ENCODE data around the gene GRK6. TPM values are rescaled to one million over a fixed set of nuclear protein-coding genes. Genes with fewer than 3 reads are reported as not detected.
A peak's percentile ranks its signal among the peaks of the same experiment; 100 is the strongest.

Gene GRK6
- polyA plus RNA-seq, 1 of the 3 experiments (the other 2 are of a cell fraction): 39.5 TPM

DNA sequence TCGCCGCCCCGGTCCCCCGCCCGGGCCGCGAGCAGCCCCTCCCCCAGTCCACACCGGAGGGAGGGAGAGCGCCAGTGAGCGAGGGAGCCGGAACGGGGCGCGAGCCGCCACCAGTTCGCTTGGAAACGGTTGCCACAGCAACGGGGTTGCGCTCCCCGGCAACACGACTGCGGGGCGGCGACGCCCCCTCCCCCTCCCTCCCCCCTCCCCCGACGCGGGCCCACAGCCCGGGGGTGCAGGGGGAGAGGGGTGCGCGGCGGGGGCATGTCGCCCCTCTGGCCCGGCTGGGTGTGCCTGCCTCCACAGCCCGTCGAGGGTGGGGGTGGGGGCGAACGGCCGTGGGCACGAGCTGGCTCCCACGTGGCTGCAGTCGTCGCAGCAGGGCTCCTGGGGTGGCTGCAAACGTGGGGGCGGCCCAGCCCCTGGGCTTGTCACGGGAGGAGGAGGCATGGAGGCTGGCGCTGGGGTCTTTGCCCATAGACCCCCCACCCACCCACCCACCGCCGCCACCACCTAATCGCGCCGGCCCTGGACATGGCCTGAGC, 20.7 kb downstream of the GRK6 start:
- H3K9ac ChIP-seq: peak overlapping the region; percentile 92
- TF ChIP-seq, protein P1, sequence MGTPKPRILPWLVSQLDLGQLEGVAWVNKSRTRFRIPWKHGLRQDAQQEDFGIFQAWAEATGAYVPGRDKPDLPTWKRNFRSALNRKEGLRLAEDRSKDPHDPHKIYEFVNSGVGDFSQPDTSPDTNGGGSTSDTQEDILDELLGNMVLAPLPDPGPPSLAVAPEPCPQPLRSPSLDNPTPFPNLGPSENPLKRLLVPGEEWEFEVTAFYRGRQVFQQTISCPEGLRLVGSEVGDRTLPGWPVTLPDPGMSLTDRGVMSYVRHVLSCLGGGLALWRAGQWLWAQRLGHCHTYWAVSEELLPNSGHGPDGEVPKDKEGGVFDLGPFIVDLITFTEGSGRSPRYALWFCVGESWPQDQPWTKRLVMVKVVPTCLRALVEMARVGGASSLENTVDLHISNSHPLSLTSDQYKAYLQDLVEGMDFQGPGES (IDR thresholded peaks at IDR 0.05; ENCODE audit: low read depth, low read length): no peak
- TF ChIP-seq, protein P2, sequence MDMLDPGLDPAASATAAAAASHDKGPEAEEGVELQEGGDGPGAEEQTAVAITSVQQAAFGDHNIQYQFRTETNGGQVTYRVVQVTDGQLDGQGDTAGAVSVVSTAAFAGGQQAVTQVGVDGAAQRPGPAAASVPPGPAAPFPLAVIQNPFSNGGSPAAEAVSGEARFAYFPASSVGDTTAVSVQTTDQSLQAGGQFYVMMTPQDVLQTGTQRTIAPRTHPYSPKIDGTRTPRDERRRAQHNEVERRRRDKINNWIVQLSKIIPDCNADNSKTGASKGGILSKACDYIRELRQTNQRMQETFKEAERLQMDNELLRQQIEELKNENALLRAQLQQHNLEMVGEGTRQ (IDR thresholded peaks at IDR 0.05; ENCODE audit: borderline replicate concordance, low read depth, low read length): no peak
- TF ChIP-seq FOXM1 (IDR thresholded peaks at IDR 0.05; ENCODE audit: low read depth) (no peak), POLR2AphosphoS5 (IDR thresholded peaks at IDR 0.05; ENCODE audit: low read depth, low read length) (no peak), TCF12 (IDR thresholded peaks at IDR 0.05) (no peak), MEF2A (IDR thresholded peaks at IDR 0.05; ENCODE audit: borderline replicate concordance, low read depth) (no peak), GATA2 (CRISPR knock-in tag; IDR thresholded peaks at IDR 0.05) (no peak), TEAD4 (IDR thresholded peaks at IDR 0.05; ENCODE audit: borderline replicate concordance, insufficient read depth) (no peak), MXI1 (IDR thresholded peaks at IDR 0.05; ENCODE audit: low read depth, low read length) (peak; percentile 69), TAF1 (IDR thresholded peaks at IDR 0.05; ENCODE audit: borderline replicate concordance, low read depth, low read length) (no peak), FOSL2 (IDR thresholded peaks at IDR 0.05; ENCODE audit: borderline replicate concordance, low read depth) (no peak), EZH2phosphoT487 (IDR thresholded peaks at IDR 0.05; ENCODE audit: borderline replicate concordance, low read depth) (no peak), CHD2 (IDR thresholded peaks at IDR 0.05; ENCODE audit: low read length, partially characterized antibody) (peak; percentile 66)
- TF ChIP-seq, protein P3, sequence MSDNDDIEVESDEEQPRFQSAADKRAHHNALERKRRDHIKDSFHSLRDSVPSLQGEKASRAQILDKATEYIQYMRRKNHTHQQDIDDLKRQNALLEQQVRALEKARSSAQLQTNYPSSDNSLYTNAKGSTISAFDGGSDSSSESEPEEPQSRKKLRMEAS (IDR thresholded peaks at IDR 0.05; ENCODE audit: low read depth): peak; percentile 70; the same call in 1 of the 2 replicates
- TF ChIP-seq, protein P4, sequence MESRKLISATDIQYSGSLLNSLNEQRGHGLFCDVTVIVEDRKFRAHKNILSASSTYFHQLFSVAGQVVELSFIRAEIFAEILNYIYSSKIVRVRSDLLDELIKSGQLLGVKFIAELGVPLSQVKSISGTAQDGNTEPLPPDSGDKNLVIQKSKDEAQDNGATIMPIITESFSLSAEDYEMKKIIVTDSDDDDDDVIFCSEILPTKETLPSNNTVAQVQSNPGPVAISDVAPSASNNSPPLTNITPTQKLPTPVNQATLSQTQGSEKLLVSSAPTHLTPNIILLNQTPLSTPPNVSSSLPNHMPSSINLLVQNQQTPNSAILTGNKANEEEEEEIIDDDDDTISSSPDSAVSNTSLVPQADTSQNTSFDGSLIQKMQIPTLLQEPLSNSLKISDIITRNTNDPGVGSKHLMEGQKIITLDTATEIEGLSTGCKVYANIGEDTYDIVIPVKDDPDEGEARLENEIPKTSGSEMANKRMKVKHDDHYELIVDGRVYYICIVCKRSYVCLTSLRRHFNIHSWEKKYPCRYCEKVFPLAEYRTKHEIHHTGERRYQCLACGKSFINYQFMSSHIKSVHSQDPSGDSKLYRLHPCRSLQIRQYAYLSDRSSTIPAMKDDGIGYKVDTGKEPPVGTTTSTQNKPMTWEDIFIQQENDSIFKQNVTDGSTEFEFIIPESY (IDR thresholded peaks at IDR 0.05; ENCODE audit: borderline replicate concordance, low read depth): no peak
- TF ChIP-seq, protein P5, sequence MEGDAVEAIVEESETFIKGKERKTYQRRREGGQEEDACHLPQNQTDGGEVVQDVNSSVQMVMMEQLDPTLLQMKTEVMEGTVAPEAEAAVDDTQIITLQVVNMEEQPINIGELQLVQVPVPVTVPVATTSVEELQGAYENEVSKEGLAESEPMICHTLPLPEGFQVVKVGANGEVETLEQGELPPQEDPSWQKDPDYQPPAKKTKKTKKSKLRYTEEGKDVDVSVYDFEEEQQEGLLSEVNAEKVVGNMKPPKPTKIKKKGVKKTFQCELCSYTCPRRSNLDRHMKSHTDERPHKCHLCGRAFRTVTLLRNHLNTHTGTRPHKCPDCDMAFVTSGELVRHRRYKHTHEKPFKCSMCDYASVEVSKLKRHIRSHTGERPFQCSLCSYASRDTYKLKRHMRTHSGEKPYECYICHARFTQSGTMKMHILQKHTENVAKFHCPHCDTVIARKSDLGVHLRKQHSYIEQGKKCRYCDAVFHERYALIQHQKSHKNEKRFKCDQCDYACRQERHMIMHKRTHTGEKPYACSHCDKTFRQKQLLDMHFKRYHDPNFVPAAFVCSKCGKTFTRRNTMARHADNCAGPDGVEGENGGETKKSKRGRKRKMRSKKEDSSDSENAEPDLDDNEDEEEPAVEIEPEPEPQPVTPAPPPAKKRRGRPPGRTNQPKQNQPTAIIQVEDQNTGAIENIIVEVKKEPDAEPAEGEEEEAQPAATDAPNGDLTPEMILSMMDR (IDR thresholded peaks at IDR 0.05): no peak
- peaks cover 21% of the 10 kb centered on the region for H3F3A ChIP-seq (replicated peaks; ENCODE audit: insufficient read depth)
- 0 out of 2 replicates have a peak, but pooled peaks cover 9% of the 10 kb centered on the region for H4K20me1 ChIP-seq (ENCODE audit: insufficient read depth)
- no peaks in the 10 kb centered on the region for H3K9me3 ChIP-seq
- peaks cover 27% of the 10 kb centered on the region for H3K79me2 ChIP-seq (ENCODE audit: insufficient read depth)
- 9% methylated on average over 19 of the region's 52 CpGs for WGBS (ENCODE audit: low lambda C conversion rate)
- H3K4me2 ChIP-seq: peak overlapping the region; percentile 86
- H3K27me3 ChIP-seq (ENCODE audit: insufficient read depth): no peaks in the 10 kb centered on the region
- POLR2A ChIA-PET: interaction anchor here (1.2 to 6.1 kb wide), 4 partner anchors 20 to 44 kb away, joined by 3 to 46 read pairs (median 4); partner anchors contain the start of gene GRK6
- peaks cover 5 to 14% of the 10 kb centered on the region in 2 experiments for H3K36me3 ChIP-seq (replicated peaks in 1 of 2; ENCODE audit: control insufficient read depth in 1 of 2, insufficient read depth in 2 of 2, low read length in 1 of 2)
- CTCF ChIA-PET: interaction anchor here (0.7 to 15.5 kb wide), 14 partner anchors 8 to 144 kb away, joined by 3 to 318 read pairs (median 4); partner anchors contain the start of genes GRK6, PDLIM7, PFN3 and PRELID1
- peak; percentile 90 for DNase-seq
- H2AFZ ChIP-seq (ENCODE audit: low read depth): no peak overlapping the region
- H3K4me1 ChIP-seq (ENCODE audit: control insufficient read depth in 1 of 2, insufficient read depth in 2 of 2, low read depth in 1 of 2, low read length in 1 of 2): peaks cover 23 to 47% of the 10 kb centered on the region in 2 experiments
- peak overlapping the region; percentile 93 to 96 for H3K27ac ChIP-seq (ENCODE audit: low read depth in 2 of 2, low read length in 1 of 2)
- H3K4me3 ChIP-seq (ENCODE audit: low read depth in 2 of 2, low read length in 1 of 2): peak overlapping the region; percentile 69 to 77
- H3K9me2 ChIP-seq: no peaks in the 10 kb centered on the region
